GM18868 (cell line): ENCODE data around the gene ALLC.

Source experiments
- ATAC-seq: cut with Tn5 transposase; IDR thresholded peaks from one replicate; pipeline ENCODE4 v1.9.1; 2021; ENCODE audit warnings: mild to moderate bottlenecking, moderate library complexity; ENCODE audit not compliant: unreplicated experiment

Gene ALLC

GRCh38 chr2:3639015-3639630, 18.9 kb upstream of the ALLC start:
- ATAC-seq: no peak

GRCh38 chr2:3639653-3640052, 18.3 kb upstream of the ALLC start:
- ATAC-seq: no peak

DNA sequence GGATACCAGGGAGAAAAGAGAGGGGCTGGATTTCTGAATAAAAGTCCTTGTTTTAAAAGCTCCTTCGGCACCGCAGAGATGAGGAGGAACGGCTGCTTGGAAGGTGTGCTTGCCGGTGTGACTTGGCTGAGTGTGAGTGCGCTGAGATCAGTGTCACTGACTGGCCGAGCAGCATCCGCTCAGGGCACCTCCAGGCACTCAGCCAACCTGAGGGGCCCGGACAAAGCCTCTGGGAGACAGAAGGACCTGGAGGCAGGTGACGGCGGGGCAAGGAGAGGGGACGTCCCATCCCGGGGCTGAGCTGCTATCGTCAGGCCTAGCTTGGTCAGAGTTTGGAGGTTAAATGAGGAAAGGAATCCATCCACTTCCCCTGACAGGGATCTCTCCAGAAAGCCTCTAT, 16.8 kb upstream of the ALLC start:
- ATAC-seq: no peak

DNA sequence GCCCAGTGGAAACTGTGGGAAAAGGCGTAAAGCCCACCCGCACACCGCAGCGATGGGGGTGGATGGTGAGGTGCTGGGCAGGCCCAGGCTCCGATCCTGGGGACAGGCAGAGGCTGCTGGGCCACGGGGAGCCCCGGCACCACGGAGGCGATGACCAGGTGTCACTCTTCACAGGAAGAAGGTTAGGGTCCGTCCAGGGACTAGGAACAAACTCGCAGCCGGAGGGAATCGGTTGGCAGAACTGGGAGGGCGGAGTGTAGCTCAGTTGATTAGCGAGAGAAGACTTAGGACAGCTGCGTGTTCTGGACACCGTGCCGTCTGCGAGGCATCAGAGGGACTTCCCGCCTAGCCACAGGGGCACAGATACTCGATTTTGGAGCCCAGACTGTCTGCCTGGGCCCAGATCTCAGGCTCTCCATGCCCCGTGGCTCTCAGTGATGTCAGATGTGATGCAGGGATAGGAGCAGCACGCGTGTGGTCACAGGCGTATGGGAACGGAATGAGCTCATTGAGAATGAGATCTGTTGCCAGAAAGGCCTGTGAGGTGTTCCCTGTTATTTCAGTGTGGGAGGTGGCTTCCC, 16.1 kb upstream of the ALLC start:
- ATAC-seq: no peak

DNA sequence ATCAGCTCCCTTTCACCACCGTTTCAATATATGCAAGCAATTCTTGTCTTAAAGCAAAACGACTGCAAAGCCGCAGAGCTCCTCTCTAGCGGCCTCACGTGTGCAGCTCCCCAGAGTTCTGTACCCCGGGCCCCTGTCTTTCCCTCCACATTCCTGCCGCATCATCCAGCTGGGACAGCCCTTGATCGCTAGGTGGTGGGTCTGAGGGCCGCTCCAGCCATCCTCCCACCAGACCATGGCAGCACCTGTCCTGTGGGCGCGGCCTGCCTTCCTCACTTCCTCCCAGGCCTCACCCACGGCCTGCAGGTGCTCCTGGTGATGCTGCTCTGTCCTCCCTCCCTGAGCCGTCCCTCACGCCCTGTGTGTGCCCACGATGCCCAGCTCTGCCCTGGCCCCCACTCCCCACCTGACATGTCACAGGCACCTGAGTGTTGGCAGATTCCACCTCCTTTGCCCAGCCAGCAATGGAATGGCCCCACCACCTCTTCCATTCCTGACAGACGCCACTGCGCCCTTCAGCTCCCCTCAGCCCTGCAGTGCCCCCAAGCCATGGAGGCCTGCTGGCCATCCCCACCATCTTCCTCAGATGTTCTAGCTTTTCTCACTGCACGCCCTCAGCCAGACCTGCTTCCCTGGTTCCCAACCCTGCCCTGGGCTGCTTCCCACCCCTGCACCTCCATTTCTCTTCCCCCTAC, 15.3 kb upstream of the ALLC start:
- ATAC-seq: no peak

- ATAC-seq: no peak
Observed at GRCh38 chr2:3643371-3644245, 14.4 kb upstream of the ALLC start.

GRCh38 chr2:3644246-3644525, 13.8 kb upstream of the ALLC start:
- ATAC-seq: peak; percentile 57

GRCh38 chr2:3644891-3645605, 13.0 kb upstream of the ALLC start:
- ATAC-seq: no peak

DNA sequence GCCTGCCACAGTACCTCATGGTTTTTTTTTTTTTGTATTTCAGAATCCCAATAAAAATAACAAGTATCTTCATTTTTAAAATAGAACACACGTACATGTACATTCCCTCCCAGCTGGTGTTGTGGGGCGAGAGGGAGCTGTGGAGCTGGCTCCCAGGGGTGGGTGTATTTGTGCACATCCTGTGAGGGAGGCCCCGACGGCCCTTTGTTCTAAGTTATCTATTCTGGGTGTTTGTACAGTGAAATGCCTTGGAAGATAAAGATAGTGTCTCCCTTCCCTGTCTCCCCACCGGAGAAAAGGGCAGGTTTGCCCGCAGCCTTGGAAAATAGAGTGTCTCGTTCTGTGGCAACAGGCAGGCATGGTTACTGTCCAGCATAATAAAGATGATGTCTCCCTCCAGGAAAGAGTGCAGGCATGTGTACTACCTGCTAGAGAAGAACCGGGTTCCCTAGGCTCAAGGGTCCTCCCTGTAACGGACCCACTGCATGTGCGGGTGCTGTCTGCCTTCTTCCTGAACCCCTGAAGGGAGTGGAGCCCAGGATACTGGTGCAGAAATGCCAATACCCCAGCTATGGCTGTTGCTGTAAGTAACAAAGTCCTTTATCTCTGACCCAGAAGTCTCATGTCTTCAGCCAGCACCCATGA, 12.1 kb upstream of the ALLC start:
- ATAC-seq: no peak

DNA sequence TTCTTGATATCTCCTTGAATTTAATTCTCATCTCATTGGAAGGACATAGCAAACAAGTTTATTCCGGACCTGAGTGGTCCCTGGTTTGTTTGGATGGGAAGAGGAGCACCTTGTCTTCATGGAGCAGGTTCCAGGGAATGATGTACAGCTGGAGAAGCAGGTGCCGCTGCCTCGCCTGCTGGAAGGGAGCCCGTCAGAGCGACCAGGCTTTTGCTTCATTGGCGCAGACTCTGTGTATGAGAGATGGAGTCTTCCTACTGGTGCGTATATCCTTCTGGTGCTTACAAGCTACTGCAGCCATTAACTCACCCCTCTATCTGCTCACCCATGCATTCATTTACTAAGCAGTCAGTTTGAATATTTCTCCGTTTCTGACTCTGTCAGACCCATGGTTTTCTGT, 11.6 kb upstream of the ALLC start:
- no peak for ATAC-seq

DNA sequence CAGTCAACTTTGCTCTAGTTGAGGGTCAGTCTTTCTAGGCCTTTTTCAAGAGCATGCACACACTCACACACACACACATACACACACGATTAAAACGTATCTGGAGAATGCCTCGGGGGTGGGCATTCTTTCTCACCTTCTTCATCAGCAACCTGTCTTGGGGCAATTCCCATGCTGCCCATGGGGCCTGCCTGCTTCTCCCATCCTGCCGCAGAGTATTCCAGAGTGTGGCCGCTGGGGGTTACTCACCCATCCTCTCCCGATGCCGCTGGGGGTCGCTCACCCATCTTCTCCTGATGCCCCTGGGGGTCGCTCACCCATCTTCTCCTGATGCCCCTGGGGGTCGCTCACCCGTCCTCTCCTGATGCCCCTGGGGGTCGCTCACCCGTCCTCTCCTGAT, 10.8 kb upstream of the ALLC start:
- ATAC-seq: no peak

DNA sequence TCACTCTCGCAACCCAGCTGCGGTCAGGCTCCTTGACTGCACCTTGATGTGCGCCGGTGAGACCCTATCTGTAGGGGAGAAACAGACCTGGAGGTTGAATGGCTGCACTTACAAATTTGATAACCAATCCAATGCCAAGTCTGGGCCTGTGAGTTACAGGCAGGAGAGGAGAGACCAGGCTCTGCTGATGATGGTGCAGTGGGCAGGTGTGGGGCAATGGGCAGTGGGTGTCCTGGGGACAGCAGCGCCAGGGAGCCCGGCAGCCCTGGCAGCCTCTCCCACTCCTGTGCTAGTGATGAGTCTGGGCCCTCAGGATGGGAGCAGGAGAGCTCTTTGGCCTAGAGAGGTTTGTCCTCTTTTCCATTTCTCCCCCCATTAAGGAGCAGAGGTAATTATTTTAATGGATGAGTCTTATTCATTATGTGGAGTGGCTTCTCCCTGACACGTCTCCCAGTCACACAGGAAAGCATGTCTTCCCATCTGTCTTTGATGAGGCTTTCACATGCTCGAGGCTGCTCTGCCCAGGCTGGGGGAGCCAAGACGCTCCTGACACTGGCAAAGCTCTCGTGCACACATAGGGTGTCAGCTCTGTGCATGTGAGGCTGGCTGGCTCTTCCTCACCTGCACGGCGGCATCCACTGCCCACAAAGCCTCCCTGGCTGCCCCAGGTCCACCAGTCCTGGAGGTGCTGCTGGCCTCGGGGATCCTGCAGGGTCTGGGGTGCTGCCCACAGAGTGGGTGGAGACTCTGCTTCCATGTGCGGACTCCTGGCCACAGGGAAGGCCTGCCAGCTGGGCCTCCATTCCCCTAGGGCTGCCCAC, 10.0 kb upstream of the ALLC start:
- ATAC-seq: no peak

- ATAC-seq: no peak
Observed at GRCh38 chr2:3648652-3649177, 9.3 kb upstream of the ALLC start.

DNA sequence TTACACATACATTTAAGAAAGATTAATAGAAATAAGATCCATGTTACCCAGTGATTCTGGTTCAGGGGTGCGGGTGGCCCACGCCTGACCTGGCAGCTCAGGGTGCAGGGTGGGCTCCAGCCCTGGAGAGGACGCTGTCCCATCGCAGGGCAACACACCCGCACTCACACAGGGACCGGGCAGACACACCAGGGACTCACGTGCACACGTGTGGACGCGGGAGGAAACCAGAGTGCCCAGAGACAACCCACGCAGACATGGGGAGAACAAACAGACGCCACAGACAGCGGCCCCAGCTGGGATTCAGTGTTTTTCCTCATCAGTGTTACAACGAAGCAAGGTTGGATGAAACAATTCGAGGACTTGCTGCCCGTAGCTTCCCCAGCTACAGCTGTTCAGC, 8.4 kb upstream of the ALLC start:
- ATAC-seq: no peak

DNA sequence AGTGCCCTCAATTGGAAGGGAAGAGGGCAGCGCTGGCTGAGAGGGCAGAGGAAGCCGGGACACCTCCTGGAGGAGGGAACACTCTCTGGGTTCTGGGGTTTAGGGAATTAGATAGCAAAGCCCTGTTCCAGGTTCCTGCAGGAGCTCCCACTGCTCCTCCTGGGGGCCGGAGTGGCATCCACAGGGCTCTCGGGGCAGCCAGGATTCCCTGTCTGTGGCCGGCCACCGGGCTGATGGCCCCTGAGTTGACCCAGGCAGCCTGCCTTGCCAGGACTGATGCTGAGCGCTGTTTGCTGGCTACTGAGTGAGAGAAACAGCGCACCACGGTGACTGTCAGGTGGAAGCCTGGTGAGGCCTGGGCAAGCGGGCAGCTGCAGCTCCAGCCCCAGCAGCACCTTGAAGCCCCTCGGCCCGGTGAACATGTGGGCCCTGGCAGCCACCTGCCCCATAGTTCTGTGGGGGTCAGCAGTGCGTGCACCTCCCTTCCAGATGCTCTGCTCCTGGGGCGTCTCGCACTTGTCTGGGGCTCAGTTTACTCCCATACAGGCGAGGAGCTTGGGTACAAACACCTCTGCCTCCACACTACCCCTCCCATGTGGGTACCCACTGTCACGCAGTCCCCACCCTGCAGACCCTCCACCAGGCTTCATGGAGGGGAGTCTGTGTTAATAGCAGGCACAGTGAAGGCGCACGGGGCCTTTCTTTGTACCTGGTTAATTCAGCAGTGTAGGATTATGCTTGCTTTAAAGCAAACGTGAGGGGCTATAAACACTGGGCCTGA, 7.7 kb upstream of the ALLC start:
- no peak for ATAC-seq

DNA sequence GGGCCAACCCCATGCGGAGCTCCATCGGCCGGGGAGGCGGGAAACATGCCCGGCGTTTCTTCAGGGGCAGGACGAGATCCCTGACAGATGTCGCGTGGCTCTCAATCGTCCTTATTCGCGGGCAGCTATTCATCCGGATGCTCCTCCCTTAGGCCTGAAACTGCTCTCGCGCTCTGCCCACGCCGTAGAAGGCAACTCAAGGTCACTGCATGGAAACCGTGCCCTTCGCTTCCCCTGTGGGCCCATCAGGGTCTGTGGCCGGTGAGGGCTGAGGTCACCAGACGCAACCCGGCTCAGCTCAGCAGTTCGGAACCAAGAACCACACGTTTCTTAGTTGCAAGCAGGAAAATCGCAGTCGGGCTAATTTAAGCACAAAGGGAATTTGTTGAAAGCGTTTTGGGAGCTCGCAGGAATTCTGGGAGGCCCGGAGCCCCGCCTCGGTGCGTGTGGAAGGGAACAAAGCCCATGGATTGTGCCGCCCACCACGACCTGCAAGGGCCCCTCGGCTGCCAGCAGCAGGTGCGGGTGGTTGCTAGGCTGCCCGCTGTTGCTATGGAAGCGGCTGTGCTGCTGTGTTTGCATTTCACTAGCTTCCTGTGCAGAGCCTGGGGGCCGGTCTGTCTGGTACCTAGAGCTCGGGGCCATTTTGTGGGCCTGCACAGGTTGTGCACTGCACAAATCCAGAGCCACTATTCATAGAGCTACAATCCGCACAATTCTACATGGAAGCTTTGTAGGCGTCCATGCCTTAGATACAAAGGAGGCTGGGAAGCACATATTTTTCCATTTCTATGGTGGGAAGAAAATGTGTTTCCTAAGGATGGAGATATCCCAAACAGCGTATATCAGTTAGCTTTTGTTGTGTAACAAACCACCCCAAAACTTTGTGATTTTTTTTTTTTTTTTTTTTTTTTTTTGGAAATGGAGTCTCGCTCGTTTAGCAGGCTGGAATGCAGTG, 6.0 kb upstream of the ALLC start:
- peak; percentile 89 for ATAC-seq

DNA sequence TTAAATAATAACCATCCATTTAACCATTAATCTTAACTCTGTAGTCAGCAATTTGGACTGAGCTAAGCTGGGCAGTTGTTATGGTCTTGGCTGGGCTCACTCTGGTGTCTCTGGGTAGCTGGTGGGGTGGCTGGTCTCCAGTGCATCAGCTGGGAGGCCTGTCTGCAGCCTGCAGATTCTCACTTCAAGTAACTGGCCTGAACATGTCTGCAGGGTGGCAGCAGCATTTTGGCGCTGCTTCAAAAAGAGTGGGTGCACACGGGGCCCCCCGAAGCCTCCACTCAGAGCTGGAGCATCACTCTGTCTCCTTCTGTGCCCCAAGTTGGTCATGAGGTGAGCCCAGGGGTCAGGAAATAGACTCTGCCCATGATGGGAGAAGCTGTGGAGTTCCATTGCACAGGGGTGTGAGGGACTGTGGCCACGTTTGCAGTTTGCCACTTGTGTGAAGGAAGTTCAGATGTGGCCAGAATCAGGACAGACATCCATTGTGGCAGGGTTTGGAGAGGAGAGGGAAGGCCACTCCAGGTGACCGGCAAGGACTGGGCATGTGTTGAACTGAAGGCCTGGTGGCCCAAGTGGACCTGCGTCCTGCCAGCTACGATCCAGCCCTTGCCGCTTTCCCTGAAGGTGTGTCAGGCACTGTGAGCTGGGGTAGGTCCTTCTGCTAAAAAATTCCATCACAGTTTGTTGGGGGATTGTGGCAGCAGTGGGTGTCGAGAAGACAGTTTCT, 4.9 kb upstream of the ALLC start:
- ATAC-seq: no peak
